Testis (tissue), 3 donors: ENCODE measurements around the gene TRNAU1AP. TPM values are rescaled to one million over a fixed set of nuclear protein-coding genes. Genes with fewer than 3 reads are reported as not detected.
"Not testable (repeated sequence)": the region's sequence is repeated elsewhere in the genome, so short reads cannot be mapped to it uniquely, and the experiment has no call there.

Experiments
- DNase-seq: peaks from one replicate; pipeline ENCODE4 v3.0.0-alpha.2; 2019
- H3K27ac ChIP-seq, 2 donors: fragments of 200-600 bp; sonication (generic); one replicate each; pipeline ENCODE4 v1.5.1; 2019
- H3K27me3 ChIP-seq: fragments of 200-600 bp; sonication (generic); one replicate; pipeline ENCODE4 v1.5.1; 2019
- H3K36me3 ChIP-seq: fragments of 200-600 bp; sonication (generic); one replicate; pipeline ENCODE4 v1.5.1; 2017; ENCODE audit warnings: low read depth; ENCODE audit errors: missing control alignments
- H3K4me1 ChIP-seq: fragments of 200-600 bp; sonication (generic); one replicate; pipeline ENCODE4 v1.5.1; 2019
- H3K4me3 ChIP-seq, 2 donors: fragments of 200-600 bp; sonication (generic); one replicate each; pipeline ENCODE4 v1.5.1; 2017 to 2019
- H3K9me3 ChIP-seq: fragments of 200-600 bp; sonication (generic); one replicate; pipeline ENCODE4 v1.5.1; 2017
- POLR2A ChIP-seq: fragments of 450-650 bp; IDR thresholded peaks from one replicate; pipeline ENCODE4 v1.6.1; 2017; ENCODE audit warnings: antibody characterized with exemption, mild to moderate bottlenecking, moderate library complexity
- WGBS, 2 donors: methylation state at CpG; one replicate each; pipeline ENCODE4 v1.1.5; 2018; 5-methylcytosine and 5-hydroxymethylcytosine counted together
- intact Hi-C: fragments of 100-400 bp; cut with DNase I; formaldehyde crosslinking; loops from one replicate; pipeline ENCODE4 v1.15.1; 2023; ENCODE audit warnings: low total_unique reads
- polyA plus RNA-seq: library from polyadenylated mRNA; stranded (reverse); fragments of 350-450 nt; fragmentation: Illumina TruSeq; extraction: RNeasy Lipid Tissue Mini Kit (QIAGEN cat#74804); gene quantifications from one replicate; pipeline ENCODE4 v1.2.3, GENCODE V29; 2014; ENCODE audit warnings: low read depth, low replicate concordance; ENCODE audit not compliant: insufficient read depth
- total RNA-seq, 2 donors: library from RNA; depleted of rRNA; stranded (reverse); fragments of >200 nt; gene quantifications; one replicate each; pipeline ENCODE4 v1.2.3, GENCODE V29; 2016
- TF ChIP-seq, protein P1 (sequence below), 3 experiments: fragments of 450-650 bp in 2 of 3; fragments of 200-600 bp in 1 of 3; sonication (generic) in 1 of 3; IDR thresholded peaks; one replicate each; pipeline ENCODE4 v1.5.1; 2016 to 2019; ENCODE audit warnings: antibody characterized with exemption in 3 of 3, mild to moderate bottlenecking in 2 of 3, moderate library complexity in 1 of 3

TRNAU1AP gene
- total and polyA plus RNA-seq, 3 donors from 2014 or later, result 15.5 to 22.5 (median 19.8) TPM

DNA sequence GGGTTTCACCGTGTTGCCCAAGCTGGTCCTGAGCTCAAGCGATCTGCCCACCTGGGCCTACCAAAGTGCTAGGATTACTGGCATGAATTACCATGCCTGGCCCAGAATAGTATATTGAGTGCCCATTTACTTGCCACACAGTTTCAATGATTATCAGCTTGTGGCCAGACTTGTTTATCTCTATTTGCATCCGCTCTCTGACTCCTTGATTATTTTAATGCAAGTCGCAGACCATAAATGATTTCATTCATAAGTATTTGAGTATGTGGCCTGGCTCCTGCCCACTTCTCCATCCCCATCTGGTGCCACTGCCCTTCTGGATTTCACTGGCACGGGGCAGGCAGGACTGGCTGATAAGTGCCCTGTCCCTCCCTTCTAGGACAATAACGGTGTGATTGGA, 18.2 kb upstream of the TRNAU1AP start:
- no peaks in the 10 kb centered on the region for H3K27me3 ChIP-seq
- H3K27ac ChIP-seq, result no peak overlapping the region
- H3K4me1 ChIP-seq, result no peaks in the 10 kb centered on the region
- no peak for DNase-seq
- no peaks in the 10 kb centered on the region for H3K36me3 ChIP-seq
- TF ChIP-seq, protein P1, sequence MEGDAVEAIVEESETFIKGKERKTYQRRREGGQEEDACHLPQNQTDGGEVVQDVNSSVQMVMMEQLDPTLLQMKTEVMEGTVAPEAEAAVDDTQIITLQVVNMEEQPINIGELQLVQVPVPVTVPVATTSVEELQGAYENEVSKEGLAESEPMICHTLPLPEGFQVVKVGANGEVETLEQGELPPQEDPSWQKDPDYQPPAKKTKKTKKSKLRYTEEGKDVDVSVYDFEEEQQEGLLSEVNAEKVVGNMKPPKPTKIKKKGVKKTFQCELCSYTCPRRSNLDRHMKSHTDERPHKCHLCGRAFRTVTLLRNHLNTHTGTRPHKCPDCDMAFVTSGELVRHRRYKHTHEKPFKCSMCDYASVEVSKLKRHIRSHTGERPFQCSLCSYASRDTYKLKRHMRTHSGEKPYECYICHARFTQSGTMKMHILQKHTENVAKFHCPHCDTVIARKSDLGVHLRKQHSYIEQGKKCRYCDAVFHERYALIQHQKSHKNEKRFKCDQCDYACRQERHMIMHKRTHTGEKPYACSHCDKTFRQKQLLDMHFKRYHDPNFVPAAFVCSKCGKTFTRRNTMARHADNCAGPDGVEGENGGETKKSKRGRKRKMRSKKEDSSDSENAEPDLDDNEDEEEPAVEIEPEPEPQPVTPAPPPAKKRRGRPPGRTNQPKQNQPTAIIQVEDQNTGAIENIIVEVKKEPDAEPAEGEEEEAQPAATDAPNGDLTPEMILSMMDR (IDR thresholded peaks at IDR 0.05), result no peak
- TF ChIP-seq POLR2A, result no peak
- no peak overlapping the region for H3K4me3 ChIP-seq
- no peaks in the 10 kb centered on the region for H3K9me3 ChIP-seq
- WGBS, 2 donors, result 92 to 93% methylated on average over 6 of the region's 6 CpGs
- intact Hi-C loops, result no loop called here

DNA sequence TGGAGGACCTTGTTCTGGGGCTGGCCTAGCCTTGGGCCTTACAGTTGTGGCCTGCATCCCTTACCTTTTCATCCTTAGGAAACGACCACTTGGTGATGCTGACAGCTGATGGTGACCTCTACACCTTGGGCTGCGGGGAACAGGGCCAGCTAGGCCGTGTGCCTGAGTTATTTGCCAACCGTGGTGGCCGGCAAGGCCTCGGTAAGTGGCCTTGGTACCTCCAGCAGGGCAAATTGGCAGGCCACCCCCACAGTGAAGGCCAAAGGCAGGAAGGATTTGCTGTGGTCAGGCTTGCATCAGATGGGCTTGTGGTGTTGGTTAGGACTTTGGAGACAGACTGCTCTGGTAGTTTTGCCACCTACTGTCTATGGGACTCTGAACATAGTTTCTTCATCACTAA, 17.7 kb upstream of the TRNAU1AP start:
- H3K27me3 ChIP-seq, result no peaks in the 10 kb centered on the region
- WGBS, 2 donors, result 92 to 93% methylated on average over 3 to 6 of the region's 6 CpGs
- no peak overlapping the region for H3K4me3 ChIP-seq
- no peaks in the 10 kb centered on the region for H3K36me3 ChIP-seq
- DNase-seq, result no peak
- no peaks in the 10 kb centered on the region for H3K4me1 ChIP-seq
- TF ChIP-seq POLR2A, result no peak
- TF ChIP-seq, protein P1 (IDR thresholded peaks at IDR 0.05), result no peak
- no peak overlapping the region for H3K27ac ChIP-seq
- intact Hi-C loops, result no loop called here
- no peaks in the 10 kb centered on the region for H3K9me3 ChIP-seq

DNA sequence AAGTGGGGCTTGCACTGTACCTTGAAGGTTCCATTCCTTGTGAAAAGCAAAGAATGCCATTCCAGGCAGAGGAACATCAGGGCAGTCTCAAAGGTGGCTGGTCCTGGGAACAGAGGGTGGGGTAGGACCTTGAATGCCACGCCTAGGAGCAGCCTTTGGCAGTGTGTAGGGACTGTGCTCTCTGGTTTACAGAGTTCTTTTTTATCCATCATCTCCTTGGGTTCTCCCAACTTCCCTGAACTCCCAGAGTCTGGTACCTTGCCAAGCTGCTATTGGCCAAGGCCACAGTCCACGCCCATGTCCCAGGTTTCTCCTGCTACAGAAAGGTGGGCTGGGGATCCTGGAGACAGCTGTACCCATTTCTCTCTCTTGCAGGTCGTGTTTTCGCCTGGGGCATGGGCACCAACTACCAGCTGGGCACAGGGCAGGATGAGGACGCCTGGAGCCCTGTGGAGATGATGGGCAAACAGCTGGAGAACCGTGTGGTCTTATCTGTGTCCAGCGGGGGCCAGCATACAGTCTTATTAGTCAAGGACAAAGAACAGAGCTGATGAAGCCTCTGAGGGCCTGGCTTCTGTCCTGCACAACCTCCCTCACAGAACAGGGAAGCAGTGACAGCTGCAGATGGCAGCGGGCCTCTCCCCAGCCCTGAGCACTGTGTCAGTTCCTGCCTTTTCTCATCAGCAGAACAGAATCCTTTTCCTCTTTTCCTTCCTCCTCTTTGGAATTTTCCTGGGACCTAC, 15.3 kb upstream of the TRNAU1AP start:
- no peaks in the 10 kb centered on the region for H3K36me3 ChIP-seq
- no peaks in the 10 kb centered on the region for H3K9me3 ChIP-seq
- H3K4me1 ChIP-seq, result no peaks in the 10 kb centered on the region
- H3K4me3 ChIP-seq, result no peak overlapping the region
- H3K27me3 ChIP-seq, result no peaks in the 10 kb centered on the region
- intact Hi-C loops, result no loop called here
- DNase-seq, result no peak
- WGBS, 2 donors, result 52 to 57% methylated on average over 3 to 8 of the region's 8 CpGs
- TF ChIP-seq, protein P1 (IDR thresholded peaks at IDR 0.05), result no peak
- TF ChIP-seq POLR2A, result no peak
- no peak overlapping the region for H3K27ac ChIP-seq

GRCh38 chr1:28538286-28538685, 14.6 kb upstream of the TRNAU1AP start:
- no peaks in the 10 kb centered on the region for H3K27me3 ChIP-seq
- intact Hi-C loops, result no loop called here
- no peaks in the 10 kb centered on the region for H3K4me1 ChIP-seq
- no peak overlapping the region for H3K4me3 ChIP-seq
- TF ChIP-seq POLR2A, result no peak
- TF ChIP-seq, protein P1 (IDR thresholded peaks at IDR 0.05), result no peak
- H3K36me3 ChIP-seq, result no peaks in the 10 kb centered on the region
- DNase-seq, result no peak
- H3K27ac ChIP-seq, result no peak overlapping the region
- 77 to 85% methylated on average over 6 of the region's 6 CpGs for WGBS, 2 donors
- H3K9me3 ChIP-seq, result no peaks in the 10 kb centered on the region

GRCh38 chr1:28540651-28541050, 12.2 kb upstream of the TRNAU1AP start:
- Histone ChIP-seq H3K36me3 (no peaks in the 10 kb centered on the region), H3K4me1 (no peaks in the 10 kb centered on the region), H3K27me3 (no peaks in the 10 kb centered on the region), H3K27ac (no peak overlapping the region), H3K9me3 (no peaks in the 10 kb centered on the region), H3K4me3 (no peak overlapping the region)
- 95 to 97% methylated on average over 7 of the region's 7 CpGs for WGBS, 2 donors
- TF ChIP-seq, protein P1 (IDR thresholded peaks at IDR 0.05), result no peak
- no peak for TF ChIP-seq POLR2A
- intact Hi-C loops, result no loop called here
- DNase-seq, result no peak

- H3K27me3 ChIP-seq, H3K4me3 ChIP-seq, H3K9me3 ChIP-seq, H3K4me1 ChIP-seq, H3K27ac ChIP-seq, H3K36me3 ChIP-seq, DNase-seq, intact Hi-C loops: not testable (repeated sequence)
- WGBS, 2 donors, result 89 to 92% methylated on average over 8 of the region's 8 CpGs
Observed at GRCh38 chr1:28541414-28542015, 11.4 kb upstream of the TRNAU1AP start.
